HepG2 (cell line): ENCODE results near the gene ARSH. TPM values are rescaled to one million over a fixed set of nuclear protein-coding genes. Genes with fewer than 3 reads are reported as not detected.
"Not testable (repeated sequence)": the region's sequence is repeated elsewhere in the genome, so short reads cannot be mapped to it uniquely, and the experiment has no call there.

Experiments used
- ATAC-seq: fragments of 200-7000 bp; cut with Tn5 transposase; 3 replicates; pipeline ENCODE4 v1.9.1; 2020; ENCODE audit warnings: mild to moderate bottlenecking, moderate library complexity
- BruUV-seq: library from RNA; stranded (reverse); fragments of 400-500 nt; replicated peaks from 2 replicates; lab custom pipeline; 2021; lab: Mats Ljungman, UMichigan
- CTCF ChIA-PET: fragments of 300-600 bp; formaldehyde crosslinking; extraction: SDS; loops from one replicate; lab custom pipeline; 2021; ENCODE audit warnings: low total read pairs, inconsistent platforms, low intra/inter-chr PET ratio; lab: Yijun Ruan, JAX
- POLR2A ChIA-PET: fragments of 350-600 bp; sonication (Branson Sonifier 250); formaldehyde crosslinking; loops from one replicate; lab custom pipeline; 2020; ENCODE audit warnings: antibody characterized with exemption, inconsistent platforms; lab: Yijun Ruan, JAX
- DNase-seq: peaks from one replicate; pipeline ENCODE4 v3.0.0-alpha.2; 2015; ENCODE audit warnings: low spot score
- FAIRE-seq: peaks from 3 replicates; lab custom pipeline; 2011; peaks lifted over from hg19 to GRCh38; lab: Jason Lieb, UNC
- H2AFZ ChIP-seq: one replicate; pipeline ENCODE4 v1.6.1; 2011; ENCODE audit warnings: low read length, inconsistent platforms
- H3K27ac ChIP-seq: fragments of 300-600 bp; 3 replicates; pipeline ENCODE4 v1.8.0; 2011; ENCODE audit warnings: mixed run types, mild to moderate bottlenecking, mixed read lengths, low read length, inconsistent platforms; ENCODE audit not compliant: insufficient read depth; ENCODE audit errors: extremely low read length
- H3K27me3 ChIP-seq, 2 experiments: fragments of 200-600 bp in 1 of 2; 2 replicates in 1 of 2; 3 replicates in 1 of 2; pipeline versions ENCODE4 v1.6.0 to v1.8.0; 2011; ENCODE audit warnings: low read length in 2 of 2, mild to moderate bottlenecking in 2 of 2, moderate library complexity in 2 of 2, inconsistent platforms in 1 of 2; ENCODE audit not compliant: insufficient read depth in 2 of 2, control insufficient read depth in 1 of 2
- H3K36me3 ChIP-seq, 2 experiments: fragments of 200-600 bp in 1 of 2; replicated peaks in 1 of 2; 2 replicates in 1 of 2; 3 replicates in 1 of 2; pipeline versions ENCODE4 v1.5.1 to v1.8.0; 2011; ENCODE audit warnings: low read length in 2 of 2, inconsistent platforms in 1 of 2; ENCODE audit not compliant: insufficient read depth in 2 of 2, control insufficient read depth in 1 of 2
- H3K4me1 ChIP-seq: 2 replicates; pipeline ENCODE4 v1.5.1; 2012; ENCODE audit warnings: low read length, inconsistent platforms; ENCODE audit not compliant: insufficient read depth
- H3K4me2 ChIP-seq: 2 replicates; pipeline ENCODE4 v1.6.0; 2011; ENCODE audit warnings: low read depth, low read length, inconsistent platforms
- H3K4me3 ChIP-seq, 3 experiments: fragments of 200-600 bp in 1 of 3; sonication (generic), shearing (Covaris generic) in 1 of 3; replicated peaks in 1 of 3; 2 replicates each; pipeline ENCODE4 v1.5.1; 2011 to 2016; ENCODE audit warnings: low read length in 3 of 3, inconsistent platforms in 2 of 3, low read depth in 2 of 3, mild to moderate bottlenecking in 2 of 3, control low read depth in 1 of 3, mixed read lengths in 1 of 3; ENCODE audit not compliant: insufficient read depth in 1 of 3
- H3K79me2 ChIP-seq: one replicate; pipeline ENCODE4 v1.6.1; 2011; ENCODE audit warnings: low read length, inconsistent platforms; ENCODE audit not compliant: insufficient read depth
- H3K9ac ChIP-seq: 2 replicates; pipeline ENCODE4 v1.6.0; 2011; ENCODE audit warnings: mild to moderate bottlenecking, low read depth, low read length, inconsistent platforms; ENCODE audit not compliant: insufficient read depth
- H3K9me3 ChIP-seq: 2 replicates; pipeline ENCODE4 v1.5.1; 2012; ENCODE audit warnings: mild to moderate bottlenecking, low read length
- H4K20me1 ChIP-seq: 2 replicates; pipeline ENCODE4 v1.6.0; 2011; ENCODE audit warnings: inconsistent platforms, mild to moderate bottlenecking, low read length, moderate library complexity; ENCODE audit not compliant: insufficient read depth
- AKNA ChIP-seq: sonication (generic); formaldehyde crosslinking; IDR thresholded peaks from 2 replicates; pipeline ENCODE4 v1.4.0; 2020; ENCODE audit warnings: missing genetic modification reagents, borderline replicate concordance
- BHLHE40 ChIP-seq: IDR thresholded peaks from 2 replicates; pipeline ENCODE4 v1.6.1; 2011; ENCODE audit warnings: low read length, improper control_type of control experiment
- EP300 ChIP-seq, 3 experiments: sonication (generic) in 1 of 3; formaldehyde crosslinking in 1 of 3; IDR thresholded peaks; 2 replicates each; pipeline versions ENCODE4 v1.5.1 to v1.6.1; 2011 to 2020; ENCODE audit warnings: low read depth in 2 of 3, low read length in 2 of 3, borderline replicate concordance in 1 of 3, improper control_type of control experiment in 1 of 3, mild to moderate bottlenecking in 1 of 3, missing genetic modification reagents in 1 of 3, moderate library complexity in 1 of 3
- HOXA7 ChIP-seq: sonication (generic); formaldehyde crosslinking; IDR thresholded peaks from 2 replicates; pipeline ENCODE4 v1.8.1; 2022; ENCODE audit warnings: mild to moderate bottlenecking, missing genetic modification reagents, moderate library complexity
- IRF9 ChIP-seq: sonication (generic); formaldehyde crosslinking; IDR thresholded peaks from 2 replicates; pipeline ENCODE4 v1.8.0; 2022; ENCODE audit warnings: missing genetic modification reagents, mild to moderate bottlenecking, borderline replicate concordance
- KDM5A ChIP-seq: fragments of 200-600 bp; sonication (generic); IDR thresholded peaks from 2 replicates; pipeline ENCODE4 v1.7.0; 2018; ENCODE audit warnings: antibody characterized with exemption, mild to moderate bottlenecking, low read length, borderline replicate concordance
- MTA1 ChIP-seq: sonication (generic); formaldehyde crosslinking; IDR thresholded peaks from 2 replicates; pipeline ENCODE4 v1.4.0; 2020; ENCODE audit warnings: missing genetic modification reagents, mild to moderate bottlenecking, borderline replicate concordance
- STAT5B ChIP-seq: sonication (generic); formaldehyde crosslinking; IDR thresholded peaks from 2 replicates; pipeline ENCODE4 v1.4.0; 2020; ENCODE audit warnings: missing genetic modification reagents
- U2AF1 ChIP-seq: fragments of 200-400 bp; formaldehyde crosslinking; optimal IDR thresholded peaks from 2 replicates; pipeline ENCODE3; 2017; ENCODE audit warnings: mild to moderate bottlenecking, low read depth, low read length
- ZBTB44 ChIP-seq: sonication (generic); formaldehyde crosslinking; IDR thresholded peaks from 2 replicates; pipeline ENCODE4 v1.4.0; 2020; ENCODE audit warnings: missing genetic modification reagents
- ZNF124 ChIP-seq: sonication (generic); formaldehyde crosslinking; IDR thresholded peaks from 2 replicates; pipeline ENCODE4 v1.4.0; 2020; ENCODE audit warnings: missing genetic modification reagents
- ZNF775 ChIP-seq: sonication (generic); formaldehyde crosslinking; IDR thresholded peaks from 2 replicates; pipeline ENCODE4 v1.4.0; 2020; ENCODE audit warnings: missing genetic modification reagents, mild to moderate bottlenecking, moderate library complexity, borderline replicate concordance
- ZNF839 ChIP-seq: sonication (generic); formaldehyde crosslinking; IDR thresholded peaks from 2 replicates; pipeline ENCODE4 v1.4.0; 2020; ENCODE audit warnings: missing genetic modification reagents, mild to moderate bottlenecking, borderline replicate concordance
- WGBS: methylation state at CpG from one replicate; pipeline ENCODE4 v1.1.6; 2017; ENCODE audit warnings: low lambda C conversion rate; 5-methylcytosine and 5-hydroxymethylcytosine counted together
- in situ Hi-C: cut with HindIII; loops from 2 replicates; pipeline ENCODE4 v1.10.0; 2017; ENCODE audit warnings: low pct_unique_long_range_greater_than_20kb; ENCODE audit not compliant: extremely low pct_ligation_motif_present
- intact Hi-C: fragments of 100-400 bp; cut with micrococcal nuclease; formaldehyde crosslinking; loops from one replicate; pipeline ENCODE4 v1.10.0; 2022; ENCODE audit not compliant: unreplicated experiment
- polyA plus RNA-seq, 8 experiments: library from polyadenylated mRNA; depleted of rRNA in 3 of 8; stranded (reverse) in 7 of 8; unstranded in 1 of 8; fragments of >200 nt; fragmentation: Illumina TruSeq in 4 of 8; extraction: Trizol in 4 of 8; gene quantifications; 2 replicates each; pipeline versions ENCODE4 v1.2.1 to v1.2.3, GENCODE V29; 2011 to 2016; ENCODE audit warnings: low read depth in 4 of 8, missing spikeins in 1 of 8, mixed read lengths in 1 of 8; ENCODE audit not compliant: insufficient read depth in 1 of 8
- total RNA-seq, 5 experiments: library from RNA; depleted of rRNA; stranded (reverse); fragments of >200 nt; fragmentation: Illumina TruSeq; extraction: Trizol; gene quantifications; 2 replicates each; pipeline ENCODE4 v1.2.3, GENCODE V29; 2016; ENCODE audit warnings: low read depth in 1 of 5

The ARSH gene
- total and polyA plus RNA-seq, 2 of the 13 experiments (the other 11 are each of a cell fraction or from before 2014, with no cell fraction given), result not detected

GRCh38 chrX:2974961-2975360, 31.4 kb upstream of the ARSH start (continued):
- TF ChIP-seq ZNF839 (no peak), KDM5A (no peak), AKNA (CRISPR knock-in tag) (no peak), EP300 (IDR thresholded peaks at IDR 0.05; ENCODE audit: low read depth in 2 of 2, low read length in 2 of 2) (no peak), EP300 (CRISPR knock-in tag; IDR thresholded peaks at IDR 0.05; ENCODE audit: borderline replicate concordance) (no peak), U2AF1 (no peak), ZNF775 (CRISPR knock-in tag) (no peak), IRF9 (CRISPR knock-in tag) (no peak), BHLHE40 (no peak), STAT5B (no peak), MTA1 (no peak), HOXA7 (CRISPR knock-in tag) (no peak), ZNF124 (CRISPR knock-in tag) (no peak), ZBTB44 (no peak)

- H4K20me1 ChIP-seq, CTCF ChIA-PET, H3K27me3 ChIP-seq, BruUV-seq, ATAC-seq, H3K4me2 ChIP-seq, intact Hi-C loops, H2AFZ ChIP-seq, FAIRE-seq, H3K9me3 ChIP-seq, H3K79me2 ChIP-seq, in situ Hi-C loops, H3K9ac ChIP-seq, POLR2A ChIA-PET, H3K4me1 ChIP-seq, DNase-seq, H3K4me3 ChIP-seq, H3K36me3 ChIP-seq, H3K27ac ChIP-seq: not testable (repeated sequence)
- 24% methylated on average over 3 of the region's 4 CpGs for whole genome bisulfite sequencing
Observed at GRCh38 chrX:2978639-2979038, 27.7 kb upstream of the ARSH start.
